ENCODE data around the gene KIF20A.

DNA sequence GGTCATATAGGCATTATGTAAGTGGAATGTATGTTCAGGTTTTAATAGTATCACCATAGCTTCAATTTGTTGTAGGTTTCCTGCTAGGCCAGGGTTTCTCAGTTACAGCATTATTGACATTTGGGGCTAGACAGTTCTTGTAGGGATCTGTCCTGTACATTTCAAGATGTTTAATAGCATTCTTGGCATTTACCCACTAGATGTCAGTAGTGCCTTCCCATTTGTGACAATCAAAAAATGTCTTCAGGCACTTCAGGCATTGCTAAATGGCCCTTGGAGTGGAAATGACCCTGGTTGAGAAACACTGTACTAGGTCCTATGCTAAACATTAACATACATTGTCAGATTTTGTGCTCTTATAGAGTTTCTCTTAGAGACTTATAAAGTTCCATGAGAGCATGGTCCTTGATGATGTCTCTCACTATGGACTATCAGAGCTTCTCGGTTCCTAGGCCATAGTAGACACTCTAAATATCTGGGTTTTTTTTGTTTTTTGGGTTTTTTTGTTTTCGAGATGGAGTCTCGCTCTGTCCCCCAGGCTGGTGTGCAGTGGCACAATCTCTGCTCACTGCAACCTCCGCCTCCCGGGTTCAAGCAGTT lies 1.4 kb downstream of the KIF20A start:
- TF ChIP-seq SREBF2 (IDR thresholded peaks at IDR 0.05): no peak
- no peak for TF ChIP-seq CBX8 (IDR thresholded peaks at IDR 0.05)
- TF ChIP-seq, protein P1, sequence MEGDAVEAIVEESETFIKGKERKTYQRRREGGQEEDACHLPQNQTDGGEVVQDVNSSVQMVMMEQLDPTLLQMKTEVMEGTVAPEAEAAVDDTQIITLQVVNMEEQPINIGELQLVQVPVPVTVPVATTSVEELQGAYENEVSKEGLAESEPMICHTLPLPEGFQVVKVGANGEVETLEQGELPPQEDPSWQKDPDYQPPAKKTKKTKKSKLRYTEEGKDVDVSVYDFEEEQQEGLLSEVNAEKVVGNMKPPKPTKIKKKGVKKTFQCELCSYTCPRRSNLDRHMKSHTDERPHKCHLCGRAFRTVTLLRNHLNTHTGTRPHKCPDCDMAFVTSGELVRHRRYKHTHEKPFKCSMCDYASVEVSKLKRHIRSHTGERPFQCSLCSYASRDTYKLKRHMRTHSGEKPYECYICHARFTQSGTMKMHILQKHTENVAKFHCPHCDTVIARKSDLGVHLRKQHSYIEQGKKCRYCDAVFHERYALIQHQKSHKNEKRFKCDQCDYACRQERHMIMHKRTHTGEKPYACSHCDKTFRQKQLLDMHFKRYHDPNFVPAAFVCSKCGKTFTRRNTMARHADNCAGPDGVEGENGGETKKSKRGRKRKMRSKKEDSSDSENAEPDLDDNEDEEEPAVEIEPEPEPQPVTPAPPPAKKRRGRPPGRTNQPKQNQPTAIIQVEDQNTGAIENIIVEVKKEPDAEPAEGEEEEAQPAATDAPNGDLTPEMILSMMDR (IDR thresholded peaks at IDR 0.05): peak; percentile 83
